WI38 (cell line): ENCODE data around the gene SEMA7A.

Experiments used
- H3K4me3 ChIP-seq: 2 replicates; pipeline ENCODE4 v1.5.1; 2011; ENCODE audit warnings: low read depth, mild to moderate bottlenecking, control low read depth, low read length
- CTCF ChIP-seq: IDR thresholded peaks from 2 replicates; pipeline ENCODE4 v1.5.1; 2012; ENCODE audit warnings: low read depth, mild to moderate bottlenecking, control low read depth, low read length

Gene SEMA7A

GRCh38 chr15:74431116-74431515 lies 2.6 kb downstream of the SEMA7A start:
- no peak overlapping the region for H3K4me3 ChIP-seq
- no peak for TF ChIP-seq CTCF

- no peak for TF ChIP-seq CTCF
- no peak overlapping the region for H3K4me3 ChIP-seq
These were observed 3.2 kb downstream of the SEMA7A start for GRCh38 chr15:74430510-74430951.

GRCh38 chr15:74429781-74430400 lies 3.9 kb downstream of the SEMA7A start:
- H3K4me3 ChIP-seq, result no peak overlapping the region
- no peak for TF ChIP-seq CTCF

GRCh38 chr15:74428970-74429780 lies 4.6 kb downstream of the SEMA7A start:
- no peak for TF ChIP-seq CTCF
- no peak overlapping the region for H3K4me3 ChIP-seq

GRCh38 chr15:74428442-74428787 lies 5.3 kb downstream of the SEMA7A start:
- H3K4me3 ChIP-seq, result no peak overlapping the region
- TF ChIP-seq CTCF, result no peak

- H3K4me3 ChIP-seq, result no peak overlapping the region
These were observed 5.9 kb downstream of the SEMA7A start for GRCh38 chr15:74427607-74428441.

More at GRCh38 chr15:74427607-74428441, 5.9 kb downstream of the SEMA7A start:
- no peak for TF ChIP-seq CTCF
